ENCODE results near the gene SLC7A11.
"Not testable (repeated sequence)": the region's sequence is repeated elsewhere in the genome, so short reads cannot be mapped to it uniquely, and the experiment has no call there.

The SLC7A11 gene

GRCh38 chr4:138241281-138242075, 671 bp downstream of the SLC7A11 start:
- DNase-seq, result no peak

GRCh38 chr4:138239491-138239890, 2.7 kb downstream of the SLC7A11 start:
- DNase-seq, result no peak

- DNase-seq, result no peak
These were observed 3.4 kb downstream of the SLC7A11 start for GRCh38 chr4:138238521-138239292.

DNA sequence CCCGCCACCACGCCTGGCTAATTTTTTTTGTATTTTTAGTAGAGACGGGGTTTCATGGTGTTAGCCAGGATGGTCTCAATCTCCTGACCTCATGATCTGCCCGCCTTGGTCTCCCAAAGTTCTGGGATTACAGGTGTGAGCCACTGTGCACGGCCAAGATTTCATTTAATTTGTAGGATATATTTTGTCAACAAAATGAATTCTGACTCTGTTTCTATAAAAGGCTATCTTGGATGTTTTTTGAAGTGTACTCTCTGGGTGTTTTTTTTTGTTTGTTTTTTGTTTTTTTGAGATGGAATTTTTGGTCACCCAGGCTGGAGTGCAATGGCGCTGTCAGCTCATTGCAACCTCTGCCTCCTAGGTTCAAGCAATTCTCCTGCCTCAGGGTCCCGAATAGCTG, 5.0 kb downstream of the SLC7A11 start:
- DNase-seq, result not testable (repeated sequence)

GRCh38 chr4:138236037-138236436, 6.1 kb downstream of the SLC7A11 start:
- no peak for DNase-seq

DNA sequence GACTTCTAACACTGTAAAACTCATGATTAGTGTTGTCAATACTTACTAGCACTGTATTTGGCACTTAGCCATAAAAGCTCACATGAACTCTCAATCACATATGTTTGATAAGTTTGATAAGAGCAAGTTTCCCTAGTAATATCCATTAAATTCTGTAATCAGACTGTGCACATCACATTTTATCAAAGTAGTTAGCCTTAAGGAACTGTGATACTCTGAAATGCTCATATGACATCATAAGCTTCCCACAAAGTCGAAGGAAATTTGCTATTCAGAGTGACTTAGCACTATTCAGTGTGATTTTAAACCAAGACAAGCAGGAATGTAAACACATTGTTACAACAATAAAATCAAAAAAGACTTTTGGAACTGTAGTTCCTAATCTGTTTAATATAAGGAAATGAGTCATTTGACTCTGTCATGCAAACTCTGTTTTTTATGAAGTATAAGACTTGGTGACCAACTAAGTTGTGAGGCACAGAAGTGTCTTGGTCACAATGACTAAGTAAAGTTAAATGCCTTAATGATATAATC, 6.7 kb downstream of the SLC7A11 start:
- DNase-seq, result no peak

DNA sequence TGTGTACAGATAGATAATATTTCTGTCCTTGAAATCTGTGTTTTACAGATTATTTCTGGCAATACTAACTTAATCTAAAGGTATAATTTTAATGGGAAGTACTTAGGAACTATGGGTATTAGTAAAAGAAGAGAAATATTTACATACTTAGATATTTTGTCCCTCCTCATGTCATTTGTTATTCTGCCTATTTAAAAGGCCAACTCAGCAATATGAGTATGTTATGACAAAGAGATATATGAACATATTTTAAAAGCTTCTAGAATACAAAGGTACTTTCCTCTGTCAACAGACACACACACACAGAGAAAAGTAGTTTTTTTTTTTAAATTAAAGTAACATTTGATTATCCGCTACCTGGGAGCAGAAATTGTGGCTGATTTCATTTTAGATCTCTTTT, 7.9 kb downstream of the SLC7A11 start:
- DNase-seq, result no peak

- DNase-seq, result no peak
These were observed 8.7 kb downstream of the SLC7A11 start for GRCh38 chr4:138233313-138234034.

- DNase-seq, result no peak
These were observed 9.8 kb downstream of the SLC7A11 start for GRCh38 chr4:138232364-138232763.

GRCh38 chr4:138230048-138230447, 12.1 kb downstream of the SLC7A11 start:
- no peak for DNase-seq

DNA sequence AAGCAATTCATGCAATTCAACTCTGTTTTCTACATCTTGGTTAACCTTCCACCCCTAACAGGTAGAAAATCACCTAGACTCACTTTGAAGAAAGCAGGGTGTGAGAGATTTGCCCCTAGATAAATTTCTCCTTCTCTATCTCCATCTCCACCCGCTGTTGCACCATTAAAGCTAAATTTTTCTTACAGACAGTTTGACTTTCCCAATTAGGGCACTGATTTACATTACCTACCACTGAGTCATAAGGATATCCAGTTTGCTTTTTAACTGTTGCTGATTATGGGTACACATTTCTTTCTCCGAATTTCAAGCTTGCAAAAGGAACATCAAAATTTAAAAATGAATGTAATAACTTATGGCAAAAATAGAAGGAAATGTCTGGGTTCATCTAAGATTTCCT, 13.0 kb downstream of the SLC7A11 start:
- DNase-seq, result no peak

DNA sequence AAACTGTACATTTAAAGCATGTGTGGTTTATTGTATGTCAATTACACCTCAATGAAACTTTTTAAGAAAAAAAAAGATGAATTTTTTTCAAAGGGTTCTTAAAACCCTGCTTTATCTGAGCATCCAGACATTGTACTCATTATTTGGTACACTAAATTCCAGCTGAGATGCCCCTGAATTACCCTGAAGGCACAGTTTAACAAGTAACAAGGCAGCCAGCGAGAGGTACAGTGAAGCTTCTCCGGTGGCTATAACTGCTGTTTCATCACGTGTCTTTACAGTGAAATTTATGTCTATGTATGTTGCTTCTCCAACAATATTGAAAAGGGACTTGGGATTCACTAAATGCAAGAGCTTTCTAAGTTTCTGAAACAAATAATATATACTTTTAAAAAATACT, 15.8 kb downstream of the SLC7A11 start:
- no peak for DNase-seq

- DNase-seq, result no peak
These were observed 16.7 kb downstream of the SLC7A11 start for GRCh38 chr4:138225477-138225876.

DNA sequence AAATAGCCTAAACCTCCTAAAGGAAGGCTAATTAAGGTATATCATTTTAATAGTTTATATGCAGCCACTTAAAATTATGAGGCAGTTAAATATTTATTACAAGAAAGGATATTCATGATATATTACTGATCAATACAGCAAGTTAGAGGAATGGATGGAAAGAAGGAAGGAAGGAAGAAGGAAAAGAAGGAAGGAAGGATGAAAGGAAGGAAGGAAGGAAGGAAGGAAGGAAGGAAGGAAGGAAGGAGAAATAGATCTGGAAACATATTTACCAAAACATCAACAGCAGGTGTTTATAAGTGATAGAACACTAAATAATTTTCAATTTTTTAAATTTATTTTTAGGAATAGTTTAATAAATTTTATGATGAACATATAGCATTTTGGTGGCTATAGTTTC, 17.5 kb downstream of the SLC7A11 start:
- no peak for DNase-seq

DNA sequence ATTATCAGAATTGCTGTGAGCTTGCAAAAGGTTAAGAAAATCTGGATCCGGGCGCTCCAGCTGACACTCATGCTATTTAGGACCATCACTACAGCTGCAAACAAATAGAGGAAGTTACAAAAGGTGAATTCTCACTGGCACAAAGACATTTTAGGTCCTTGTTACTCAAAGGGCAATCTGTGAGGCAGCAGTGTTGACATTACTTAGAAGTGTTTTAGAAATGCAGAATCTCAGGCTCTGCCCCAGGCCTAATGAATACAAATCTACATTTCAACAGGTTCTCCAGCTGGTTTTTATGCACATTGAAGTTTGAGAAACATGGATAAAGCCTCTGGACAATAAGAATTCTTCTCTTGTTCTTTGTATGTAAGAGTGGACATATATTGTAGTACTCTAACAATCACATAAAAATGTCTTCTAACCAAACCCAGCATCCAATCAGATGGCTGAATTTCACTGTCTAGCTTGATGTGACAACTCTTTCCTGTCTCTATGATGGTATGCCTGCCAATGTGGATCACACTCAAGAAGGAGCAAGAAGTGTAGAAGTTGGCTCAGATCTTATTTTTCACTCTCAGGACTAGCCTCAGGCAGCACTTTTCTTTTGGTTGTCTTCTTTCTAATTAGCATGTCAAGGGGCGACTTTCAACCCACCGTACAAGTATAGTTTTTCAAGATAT, 18.8 kb downstream of the SLC7A11 start:
- DNase-seq, result no peak

DNA sequence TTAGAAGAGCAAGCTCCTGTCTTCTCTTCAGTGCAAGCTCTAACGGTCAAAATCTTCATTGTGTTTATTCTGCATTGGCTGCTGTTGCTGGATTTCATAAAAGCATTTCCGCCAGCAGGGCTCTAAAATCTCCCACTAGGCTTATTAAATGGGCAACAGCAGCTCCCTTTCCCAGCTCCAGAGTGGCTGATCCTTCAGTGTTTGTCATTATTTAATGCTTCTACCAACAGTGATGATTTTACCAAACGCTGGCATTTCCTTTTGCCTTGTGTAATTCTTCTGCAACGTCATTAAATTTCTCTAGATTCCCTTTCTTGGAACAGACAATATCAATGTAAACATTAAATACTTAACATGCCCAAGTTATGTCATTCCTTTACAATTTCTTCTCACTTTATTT, 20.1 kb downstream of the SLC7A11 start:
- DNase-seq, result no peak

DNA sequence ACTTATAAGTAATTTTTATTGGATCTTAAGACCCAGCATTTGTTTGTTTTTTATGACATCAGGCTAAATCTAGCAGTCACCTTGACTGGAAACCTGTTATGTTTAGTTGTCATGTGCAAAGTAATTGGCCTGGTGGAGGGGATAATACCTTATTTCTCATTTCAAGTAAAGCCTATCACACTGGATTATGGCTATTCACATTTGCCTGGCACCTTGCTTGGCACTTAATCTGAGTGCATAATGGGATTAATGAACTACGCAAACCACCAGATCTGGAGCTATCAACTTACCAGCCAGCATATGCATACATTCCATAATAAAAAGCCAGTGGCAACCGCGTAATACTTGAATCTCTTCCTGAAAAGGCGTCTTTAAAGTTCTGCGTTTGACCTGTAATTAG, 23.2 kb downstream of the SLC7A11 start:
- DNase-seq, result no peak

GRCh38 chr4:138217567-138217966, 24.6 kb downstream of the SLC7A11 start:
- DNase-seq, result no peak

- DNase-seq, result no peak
These were observed 25.8 kb downstream of the SLC7A11 start for GRCh38 chr4:138216272-138216867.

- not testable (repeated sequence) for DNase-seq
These were observed 31.6 kb downstream of the SLC7A11 start for GRCh38 chr4:138210576-138210975.

DNA sequence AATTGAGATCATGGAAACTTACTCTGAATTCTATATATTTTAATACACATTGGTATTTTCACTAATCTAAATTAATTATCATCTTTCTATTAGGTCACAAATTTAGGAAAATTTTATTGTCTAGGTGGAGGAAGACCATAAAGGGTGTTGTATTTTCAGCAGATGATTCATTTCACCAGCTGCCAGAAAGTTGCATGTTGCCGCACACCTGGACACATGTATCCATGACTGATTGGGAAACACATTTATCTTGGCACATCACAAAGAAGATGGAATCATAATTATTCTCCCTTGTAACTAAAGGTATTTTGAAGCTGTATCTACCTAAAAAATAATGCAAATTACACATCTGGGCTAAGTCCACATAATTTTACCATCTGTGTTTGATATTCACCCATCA, 33.1 kb downstream of the SLC7A11 start:
- DNase-seq, result no peak

DNA sequence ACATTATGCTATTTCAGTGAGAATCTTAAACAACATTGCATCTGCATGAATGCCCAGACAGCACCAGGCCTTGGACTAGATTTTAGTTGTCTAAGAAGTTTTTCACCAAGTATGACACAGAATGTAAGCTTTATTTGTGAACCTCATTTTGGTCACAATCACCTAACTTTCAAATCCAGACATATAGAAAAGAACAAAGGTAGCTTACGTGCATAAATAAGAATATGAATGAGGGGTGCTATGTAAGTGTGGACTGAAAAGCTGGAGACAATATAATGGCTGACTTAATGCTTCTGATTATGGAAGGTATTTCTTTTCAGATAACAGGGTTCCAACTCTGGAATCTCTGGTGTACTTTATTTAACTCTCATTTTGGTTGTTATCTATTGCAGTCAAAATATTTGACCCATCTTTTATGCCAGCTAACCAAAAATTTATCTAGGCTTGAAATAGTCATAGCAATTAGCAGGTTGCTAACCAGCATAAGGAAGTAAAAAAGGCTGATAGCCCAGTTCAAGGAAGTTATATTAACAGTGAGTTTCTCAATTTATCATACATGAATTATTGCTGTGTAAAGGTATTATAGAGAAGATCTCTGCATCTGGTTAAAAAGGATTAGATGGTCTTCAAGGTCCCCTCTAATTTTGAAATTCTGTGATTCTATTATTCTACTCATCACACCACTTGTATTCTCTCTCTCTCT, 36.5 kb downstream of the SLC7A11 start:
- no peak for DNase-seq

Data from 8988T (cell line).